ENCODE results near the gene BECN2. TPM values are rescaled to one million over a fixed set of nuclear protein-coding genes. Genes with fewer than 3 reads are reported as not detected.

The BECN2 gene, protein sequence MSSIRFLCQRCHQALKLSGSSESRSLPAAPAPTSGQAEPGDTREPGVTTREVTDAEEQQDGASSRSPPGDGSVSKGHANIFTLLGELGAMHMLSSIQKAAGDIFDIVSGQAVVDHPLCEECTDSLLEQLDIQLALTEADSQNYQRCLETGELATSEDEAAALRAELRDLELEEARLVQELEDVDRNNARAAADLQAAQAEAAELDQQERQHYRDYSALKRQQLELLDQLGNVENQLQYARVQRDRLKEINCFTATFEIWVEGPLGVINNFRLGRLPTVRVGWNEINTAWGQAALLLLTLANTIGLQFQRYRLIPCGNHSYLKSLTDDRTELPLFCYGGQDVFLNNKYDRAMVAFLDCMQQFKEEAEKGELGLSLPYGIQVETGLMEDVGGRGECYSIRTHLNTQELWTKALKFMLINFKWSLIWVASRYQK
- total RNA-seq = not detected

DNA sequence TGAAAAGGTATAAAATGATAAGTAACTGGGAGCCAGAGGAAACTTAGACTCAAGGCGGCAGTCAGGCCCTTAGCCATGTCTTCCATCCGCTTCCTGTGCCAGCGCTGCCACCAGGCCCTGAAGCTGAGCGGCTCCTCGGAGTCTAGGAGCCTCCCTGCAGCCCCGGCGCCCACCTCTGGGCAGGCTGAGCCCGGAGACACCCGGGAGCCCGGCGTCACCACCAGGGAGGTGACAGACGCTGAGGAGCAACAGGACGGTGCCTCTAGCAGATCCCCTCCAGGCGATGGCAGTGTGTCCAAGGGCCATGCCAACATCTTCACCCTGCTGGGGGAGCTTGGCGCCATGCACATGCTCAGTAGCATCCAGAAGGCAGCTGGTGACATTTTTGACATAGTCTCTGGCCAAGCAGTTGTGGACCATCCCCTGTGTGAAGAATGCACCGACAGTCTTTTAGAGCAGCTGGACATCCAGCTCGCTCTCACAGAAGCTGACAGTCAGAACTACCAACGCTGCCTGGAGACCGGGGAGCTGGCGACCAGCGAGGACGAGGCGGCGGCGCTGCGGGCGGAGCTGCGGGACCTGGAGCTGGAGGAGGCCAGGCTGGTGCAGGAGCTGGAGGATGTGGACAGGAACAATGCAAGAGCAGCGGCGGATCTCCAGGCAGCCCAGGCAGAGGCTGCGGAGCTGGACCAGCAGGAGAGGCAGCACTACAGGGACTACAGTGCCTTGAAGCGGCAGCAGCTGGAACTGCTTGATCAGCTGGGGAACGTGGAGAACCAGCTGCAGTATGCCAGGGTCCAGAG, at the start of gene BECN2:
BECN2 (plus strand) TSS at position 76 of the 803 bp plus-strand sequence; CDS start at position 76, 0 bp downstream.
- TF ChIP-seq, protein P1, sequence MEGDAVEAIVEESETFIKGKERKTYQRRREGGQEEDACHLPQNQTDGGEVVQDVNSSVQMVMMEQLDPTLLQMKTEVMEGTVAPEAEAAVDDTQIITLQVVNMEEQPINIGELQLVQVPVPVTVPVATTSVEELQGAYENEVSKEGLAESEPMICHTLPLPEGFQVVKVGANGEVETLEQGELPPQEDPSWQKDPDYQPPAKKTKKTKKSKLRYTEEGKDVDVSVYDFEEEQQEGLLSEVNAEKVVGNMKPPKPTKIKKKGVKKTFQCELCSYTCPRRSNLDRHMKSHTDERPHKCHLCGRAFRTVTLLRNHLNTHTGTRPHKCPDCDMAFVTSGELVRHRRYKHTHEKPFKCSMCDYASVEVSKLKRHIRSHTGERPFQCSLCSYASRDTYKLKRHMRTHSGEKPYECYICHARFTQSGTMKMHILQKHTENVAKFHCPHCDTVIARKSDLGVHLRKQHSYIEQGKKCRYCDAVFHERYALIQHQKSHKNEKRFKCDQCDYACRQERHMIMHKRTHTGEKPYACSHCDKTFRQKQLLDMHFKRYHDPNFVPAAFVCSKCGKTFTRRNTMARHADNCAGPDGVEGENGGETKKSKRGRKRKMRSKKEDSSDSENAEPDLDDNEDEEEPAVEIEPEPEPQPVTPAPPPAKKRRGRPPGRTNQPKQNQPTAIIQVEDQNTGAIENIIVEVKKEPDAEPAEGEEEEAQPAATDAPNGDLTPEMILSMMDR (IDR thresholded peaks at IDR 0.05) = no peak
- TF ChIP-seq POLR2A (IDR thresholded peaks at IDR 0.05) = no peak
- TF ChIP-seq POLR2AphosphoS5 (IDR thresholded peaks at IDR 0.05) = no peak
- TF ChIP-seq EP300 (IDR thresholded peaks at IDR 0.05; ENCODE audit: low read depth) = no peak
- no peaks in the 10 kb centered on the region for H3K9me3 ChIP-seq
- intact Hi-C loops (cut with DNase I; ENCODE audit: low total_unique reads) = no loop called here
- no peak within 1 kb of the TSS for H3K27ac ChIP-seq
- H3K36me3 ChIP-seq = no peaks in the 10 kb centered on the region
- in situ Hi-C loops (cut with MboI; ENCODE audit: low pct_ligation_motif_present in 1 of 4, low pct_unique_long_range_greater_than_20kb in 1 of 4, low sequenced_read_pairs in 3 of 4) = no loop called here
- H3K4me3 ChIP-seq = no peak within 1 kb of the TSS
- no peak for DNase-seq
- 90 to 100% methylated on average over 1 to 26 of the region's 33 CpGs for WGBS, 2 donors (ENCODE audit: low coverage in 1 of 2)
- H3K27me3 ChIP-seq = no peaks in the 10 kb centered on the region
- H3K4me1 ChIP-seq = no peaks in the 10 kb centered on the region

DNA sequence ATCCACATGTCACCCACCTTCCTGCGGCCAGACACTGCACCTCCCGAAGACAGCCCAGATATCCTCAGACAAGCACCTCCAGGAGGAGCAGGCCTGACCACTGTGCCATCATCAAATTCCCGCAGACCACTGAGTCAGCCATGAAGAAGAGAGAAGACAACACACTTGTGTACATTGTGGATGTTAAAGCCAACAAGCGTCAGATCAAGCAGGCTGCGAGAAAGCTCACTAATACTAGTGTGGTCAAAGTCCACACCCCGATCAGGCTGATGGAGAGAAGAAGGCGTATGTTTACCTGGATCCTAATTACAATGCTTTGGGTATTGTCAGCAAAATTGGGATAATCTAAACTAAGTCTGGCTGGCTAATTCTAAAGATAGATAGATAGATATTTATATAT, 41.4 kb upstream of the BECN2 start:
- Histone ChIP-seq H3K9me3 (no peaks in the 10 kb centered on the region), H3K4me1 (no peaks in the 10 kb centered on the region), H3K27me3 (no peaks in the 10 kb centered on the region), H3K36me3 (no peaks in the 10 kb centered on the region), H3K27ac (no peak overlapping the region), H3K4me3 (no peak overlapping the region)
- no peak for TF ChIP-seq POLR2AphosphoS5 (IDR thresholded peaks at IDR 0.05)
- no peak for TF ChIP-seq POLR2A (IDR thresholded peaks at IDR 0.05)
- TF ChIP-seq EP300 (IDR thresholded peaks at IDR 0.05; ENCODE audit: low read depth) = no peak
- TF ChIP-seq, protein P1 (IDR thresholded peaks at IDR 0.05) = no peak
- DNase-seq = no peak
- intact Hi-C loops (cut with DNase I; ENCODE audit: low total_unique reads) (no loop called here), in situ Hi-C loops (cut with MboI; ENCODE audit: low pct_ligation_motif_present in 1 of 4, low pct_unique_long_range_greater_than_20kb in 1 of 4, low sequenced_read_pairs in 3 of 4) (no loop called here)
- 80 to 82% methylated on average over 2 to 7 of the region's 7 CpGs for WGBS, 2 donors (ENCODE audit: low coverage in 1 of 2)

DNA sequence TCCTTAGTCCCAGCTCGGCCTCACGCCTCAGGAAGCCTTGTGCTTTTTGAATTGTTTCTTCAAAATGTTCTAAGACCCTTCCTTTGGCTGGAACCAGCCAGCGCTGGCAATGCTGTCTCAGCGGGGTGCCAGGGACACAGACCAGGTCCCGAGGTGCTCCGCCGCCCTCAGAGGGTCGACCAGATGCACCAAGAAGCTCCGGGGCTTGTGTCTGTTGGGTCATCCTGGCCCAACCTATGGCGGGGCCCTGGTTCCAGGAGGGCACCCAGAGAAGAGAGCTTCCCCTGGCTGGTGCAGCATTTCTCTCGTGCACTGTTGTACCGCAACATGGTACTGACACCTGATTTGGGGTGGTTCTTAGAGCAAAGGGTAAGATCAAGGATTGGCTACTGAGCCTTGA, 40.1 kb upstream of the BECN2 start:
- WGBS, 2 donors (ENCODE audit: low coverage in 1 of 2) = 92 to 94% methylated on average over 4 to 12 of the region's 12 CpGs

DNA sequence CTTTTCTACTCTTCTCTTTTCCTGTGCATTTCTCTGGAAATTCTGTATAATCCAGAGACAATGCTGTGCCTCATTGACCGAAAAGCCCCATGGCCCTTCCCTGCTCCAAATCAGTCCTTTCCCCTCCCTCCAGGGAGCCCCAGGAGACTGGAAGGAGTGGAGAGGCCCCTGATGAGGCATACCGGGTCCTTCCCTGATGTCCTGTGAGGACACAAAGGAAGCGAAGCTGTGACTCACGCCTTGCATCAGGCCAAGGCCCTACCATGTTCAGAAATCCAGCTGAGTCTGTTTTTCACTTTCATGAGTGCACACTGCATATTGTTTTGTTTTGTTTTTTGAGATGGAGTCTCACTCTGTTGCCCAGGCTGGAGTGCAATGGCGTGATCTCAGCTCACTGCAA, 38.7 kb upstream of the BECN2 start:
- H3K4me3 ChIP-seq = no peak overlapping the region
- H3K36me3 ChIP-seq = no peaks in the 10 kb centered on the region
- H3K27ac ChIP-seq = no peak overlapping the region
- no peaks in the 10 kb centered on the region for H3K9me3 ChIP-seq
- in situ Hi-C loops (cut with MboI; ENCODE audit: low pct_ligation_motif_present in 1 of 4, low pct_unique_long_range_greater_than_20kb in 1 of 4, low sequenced_read_pairs in 3 of 4) = no loop called here
- DNase-seq = no peak
- TF ChIP-seq POLR2AphosphoS5 (IDR thresholded peaks at IDR 0.05) (no peak), POLR2A (IDR thresholded peaks at IDR 0.05) (no peak), EP300 (IDR thresholded peaks at IDR 0.05; ENCODE audit: low read depth) (no peak)
- TF ChIP-seq, protein P1 (IDR thresholded peaks at IDR 0.05) = no peak
- WGBS, 2 donors (ENCODE audit: low coverage in 1 of 2) = 76 to 92% methylated on average over 2 to 5 of the region's 5 CpGs
- no peaks in the 10 kb centered on the region for H3K27me3 ChIP-seq
- H3K4me1 ChIP-seq = no peaks in the 10 kb centered on the region
- intact Hi-C loops (cut with DNase I; ENCODE audit: low total_unique reads) = no loop called here

More for the DNA sequence above, 40.1 kb upstream of the BECN2 start:
- Histone ChIP-seq H3K27me3 (no peaks in the 10 kb centered on the region), H3K27ac (no peak overlapping the region), H3K4me3 (no peak overlapping the region), H3K4me1 (no peaks in the 10 kb centered on the region), H3K36me3 (no peaks in the 10 kb centered on the region), H3K9me3 (no peaks in the 10 kb centered on the region)
- DNase-seq = no peak
- in situ Hi-C loops (cut with MboI; ENCODE audit: low pct_ligation_motif_present in 1 of 4, low pct_unique_long_range_greater_than_20kb in 1 of 4, low sequenced_read_pairs in 3 of 4) (no loop called here), intact Hi-C loops (cut with DNase I; ENCODE audit: low total_unique reads) (no loop called here)
- no peak for TF ChIP-seq EP300 (IDR thresholded peaks at IDR 0.05; ENCODE audit: low read depth)
- no peak for TF ChIP-seq POLR2AphosphoS5 (IDR thresholded peaks at IDR 0.05)
- TF ChIP-seq POLR2A (IDR thresholded peaks at IDR 0.05) = no peak
- TF ChIP-seq, protein P1 (IDR thresholded peaks at IDR 0.05) = no peak

All from transverse colon (tissue), 4 donors.